Suprapubic skin (tissue), 4 donors: ENCODE measurements around the gene TRIM31. TPM values are rescaled to one million over a fixed set of nuclear protein-coding genes. Genes with fewer than 3 reads are reported as not detected.

Source experiments
- DNase-seq, 2 donors: peaks; one replicate each; pipeline ENCODE4 v3.0.0-alpha.2; 2019; ENCODE audit warnings: low spot score in 2 of 2
- H3K27ac ChIP-seq: fragments of 200-600 bp; sonication (generic); one replicate; pipeline ENCODE4 v1.5.1; 2019
- H3K27me3 ChIP-seq: fragments of 200-600 bp; sonication (generic); one replicate; pipeline ENCODE4 v1.5.1; 2019
- H3K36me3 ChIP-seq: fragments of 200-600 bp; sonication (generic); one replicate; pipeline ENCODE4 v1.5.1; 2019
- H3K4me1 ChIP-seq: fragments of 200-600 bp; sonication (generic); one replicate; pipeline ENCODE4 v1.5.1; 2019
- H3K4me3 ChIP-seq: fragments of 200-600 bp; sonication (generic); one replicate; pipeline ENCODE4 v1.5.1; 2019; ENCODE audit warnings: mild to moderate bottlenecking
- H3K9me3 ChIP-seq: fragments of 200-600 bp; sonication (generic); one replicate; pipeline ENCODE4 v1.5.1; 2019
- CTCF ChIP-seq, 2 donors: fragments of 200-600 bp in 1 of 2; fragments of 450-650 bp in 1 of 2; sonication (generic) in 1 of 2; IDR thresholded peaks; one replicate each; pipeline ENCODE4 v1.5.1; 2016 to 2019; ENCODE audit warnings: antibody characterized with exemption in 2 of 2, mild to moderate bottlenecking in 1 of 2, moderate library complexity in 1 of 2
- EP300 ChIP-seq: sonication (generic); formaldehyde crosslinking; IDR thresholded peaks from one replicate; pipeline ENCODE4 v1.6.1; 2017; ENCODE audit warnings: antibody characterized with exemption
- POLR2A ChIP-seq, 2 donors: fragments of 450-650 bp; IDR thresholded peaks; one replicate each; pipeline ENCODE4 v1.6.1; 2017; ENCODE audit warnings: antibody characterized with exemption in 2 of 2, mild to moderate bottlenecking in 2 of 2, moderate library complexity in 2 of 2
- POLR2AphosphoS5 ChIP-seq, 3 donors: sonication (generic); formaldehyde crosslinking; IDR thresholded peaks; one replicate each; pipeline ENCODE4 v1.6.1; 2017; ENCODE audit warnings: antibody characterized with exemption in 3 of 3
- WGBS: methylation state at CpG from one replicate; pipeline ENCODE4 v1.1.5; 2018; 5-methylcytosine and 5-hydroxymethylcytosine counted together
- total RNA-seq, 4 donors: library from RNA; depleted of rRNA; stranded (reverse); fragments of >200 nt; gene quantifications; one replicate each; pipeline ENCODE4 v1.1.0, GENCODE V29; 2016

The TRIM31 gene
- total RNA-seq, 4 donors from 2014 or later, result 0.57 TPM; not detected in 3

- H3K27ac ChIP-seq, result no peak overlapping the region
- peaks cover 34% of the 10 kb centered on the region for H3K27me3 ChIP-seq
- no peaks in the 10 kb centered on the region for H3K9me3 ChIP-seq
- TF ChIP-seq EP300 (no peak), CTCF (IDR thresholded peaks at IDR 0.05) (no peak), POLR2AphosphoS5 (IDR thresholded peaks at IDR 0.05) (no peak), POLR2A (IDR thresholded peaks at IDR 0.05) (no peak)
- H3K36me3 ChIP-seq, result no peaks in the 10 kb centered on the region
- peaks cover 36% of the 10 kb centered on the region for H3K4me1 ChIP-seq
- no peak for DNase-seq
- peak overlapping the region; percentile 53 for H3K4me3 ChIP-seq
- WGBS, result 40% methylated on average over 3 of the region's 3 CpGs
Measured at GRCh38 chr6:30103872-30104179, 9.1 kb downstream of the TRIM31 start.

- Histone ChIP-seq H3K27me3 (peaks cover 35% of the 10 kb centered on the region), H3K27ac (peak overlapping the region; percentile 39), H3K9me3 (no peaks in the 10 kb centered on the region), H3K36me3 (no peaks in the 10 kb centered on the region), H3K4me3 (peak overlapping the region; percentile 53), H3K4me1 (peaks cover 36% of the 10 kb centered on the region)
- TF ChIP-seq CTCF (IDR thresholded peaks at IDR 0.05) (peak; percentile 90 to 93), EP300 (no peak)
- peak; percentile 93 to 94 for DNase-seq
- WGBS, result 2% methylated on average over 36 of the region's 36 CpGs
Measured at GRCh38 chr6:30102970-30103871, 9.7 kb downstream of the TRIM31 start.

GRCh38 chr6:30102414-30102969 lies 10.4 kb downstream of the TRIM31 start:
- peak overlapping the region; percentile 39 for H3K27ac ChIP-seq
- peaks cover 33% of the 10 kb centered on the region for H3K27me3 ChIP-seq
- no peaks in the 10 kb centered on the region for H3K36me3 ChIP-seq
- H3K4me1 ChIP-seq, result peaks cover 36% of the 10 kb centered on the region
- 37% methylated on average over 14 of the region's 15 CpGs for whole genome bisulfite sequencing
- peak overlapping the region; percentile 53 for H3K4me3 ChIP-seq
- H3K9me3 ChIP-seq, result no peaks in the 10 kb centered on the region
- peak in 1 of 2 donors; percentile 88 for DNase-seq
- TF ChIP-seq POLR2A (IDR thresholded peaks at IDR 0.05) (no peak), CTCF (IDR thresholded peaks at IDR 0.05) (no peak), POLR2AphosphoS5 (IDR thresholded peaks at IDR 0.05) (no peak), EP300 (no peak)

- peaks cover 36% of the 10 kb centered on the region for H3K4me1 ChIP-seq
- 3% methylated on average over 45 of the region's 51 CpGs for WGBS
- H3K9me3 ChIP-seq, result no peaks in the 10 kb centered on the region
- peak overlapping the region; percentile 60 for H3K27ac ChIP-seq
- peaks cover 27% of the 10 kb centered on the region for H3K27me3 ChIP-seq
- no peaks in the 10 kb centered on the region for H3K36me3 ChIP-seq
- peak overlapping the region; percentile 46 for H3K4me3 ChIP-seq
- DNase-seq, result peak; percentile 91 to 93
- TF ChIP-seq EP300 (no peak), POLR2AphosphoS5 (IDR thresholded peaks at IDR 0.05) (no peak), POLR2A (IDR thresholded peaks at IDR 0.05) (no peak)
Measured at GRCh38 chr6:30101444-30102413, 11.2 kb downstream of the TRIM31 start.

- no peak for TF ChIP-seq POLR2A (IDR thresholded peaks at IDR 0.05)
- no peak for TF ChIP-seq EP300
- no peak for TF ChIP-seq POLR2AphosphoS5 (IDR thresholded peaks at IDR 0.05)
- TF ChIP-seq CTCF (IDR thresholded peaks at IDR 0.05), result no peak
- peaks cover 36% of the 10 kb centered on the region for H3K4me1 ChIP-seq
- no peaks in the 10 kb centered on the region for H3K36me3 ChIP-seq
Measured at GRCh38 chr6:30100585-30101443, 12.1 kb downstream of the TRIM31 start.

More at GRCh38 chr6:30100585-30101443, 12.1 kb downstream of the TRIM31 start:
- H3K27ac ChIP-seq, result peak overlapping the region; percentile 60
- peak overlapping the region; percentile 46 for H3K4me3 ChIP-seq
- H3K27me3 ChIP-seq, result peaks cover 18% of the 10 kb centered on the region
- DNase-seq, result peak in 1 of 2 donors; percentile 65
- H3K9me3 ChIP-seq, result no peaks in the 10 kb centered on the region
- WGBS, result 4% methylated on average over 39 of the region's 47 CpGs
